ENCODE measurements around the gene NT5M.

- TF ChIP-seq TCF4 (CRISPR knock-in tag; IDR thresholded peaks at IDR 0.05; ENCODE audit: borderline replicate concordance): no peak
- TF ChIP-seq ZNF8 (CRISPR knock-in tag; IDR thresholded peaks at IDR 0.05): no peak
- TF ChIP-seq ZNF565 (CRISPR knock-in tag; conservative IDR thresholded peaks at IDR 0.05; ENCODE audit: low read depth): no peak
- TF ChIP-seq RARB (CRISPR knock-in tag; IDR thresholded peaks at IDR 0.05): no peak
- no peak for TF ChIP-seq SNAI2 (CRISPR knock-in tag; IDR thresholded peaks at IDR 0.05)
- no peak for TF ChIP-seq PPARA (CRISPR knock-in tag; IDR thresholded peaks at IDR 0.05; ENCODE audit: borderline replicate concordance)
- TF ChIP-seq, protein P1, sequence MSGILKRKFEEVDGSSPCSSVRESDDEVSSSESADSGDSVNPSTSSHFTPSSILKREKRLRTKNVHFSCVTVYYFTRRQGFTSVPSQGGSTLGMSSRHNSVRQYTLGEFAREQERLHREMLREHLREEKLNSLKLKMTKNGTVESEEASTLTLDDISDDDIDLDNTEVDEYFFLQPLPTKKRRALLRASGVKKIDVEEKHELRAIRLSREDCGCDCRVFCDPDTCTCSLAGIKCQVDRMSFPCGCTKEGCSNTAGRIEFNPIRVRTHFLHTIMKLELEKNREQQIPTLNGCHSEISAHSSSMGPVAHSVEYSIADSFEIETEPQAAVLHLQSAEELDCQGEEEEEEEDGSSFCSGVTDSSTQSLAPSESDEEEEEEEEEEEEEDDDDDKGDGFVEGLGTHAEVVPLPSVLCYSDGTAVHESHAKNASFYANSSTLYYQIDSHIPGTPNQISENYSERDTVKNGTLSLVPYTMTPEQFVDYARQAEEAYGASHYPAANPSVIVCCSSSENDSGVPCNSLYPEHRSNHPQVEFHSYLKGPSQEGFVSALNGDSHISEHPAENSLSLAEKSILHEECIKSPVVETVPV (CRISPR knock-in tag; IDR thresholded peaks at IDR 0.05): no peak
- TF ChIP-seq ISL1 (CRISPR knock-in tag; IDR thresholded peaks at IDR 0.05): no peak
- TF ChIP-seq, protein P2, sequence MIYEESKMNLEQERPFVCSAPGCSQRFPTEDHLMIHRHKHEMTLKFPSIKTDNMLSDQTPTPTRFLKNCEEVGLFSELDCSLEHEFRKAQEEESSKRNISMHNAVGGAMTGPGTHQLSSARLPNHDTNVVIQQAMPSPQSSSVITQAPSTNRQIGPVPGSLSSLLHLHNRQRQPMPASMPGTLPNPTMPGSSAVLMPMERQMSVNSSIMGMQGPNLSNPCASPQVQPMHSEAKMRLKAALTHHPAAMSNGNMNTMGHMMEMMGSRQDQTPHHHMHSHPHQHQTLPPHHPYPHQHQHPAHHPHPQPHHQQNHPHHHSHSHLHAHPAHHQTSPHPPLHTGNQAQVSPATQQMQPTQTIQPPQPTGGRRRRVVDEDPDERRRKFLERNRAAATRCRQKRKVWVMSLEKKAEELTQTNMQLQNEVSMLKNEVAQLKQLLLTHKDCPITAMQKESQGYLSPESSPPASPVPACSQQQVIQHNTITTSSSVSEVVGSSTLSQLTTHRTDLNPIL (CRISPR knock-in tag; IDR thresholded peaks at IDR 0.05; ENCODE audit: low read depth): no peak
- no peak for TF ChIP-seq ZC3H10 (CRISPR knock-in tag; IDR thresholded peaks at IDR 0.05)
These were observed 92.2 kb downstream of the NT5M start for GRCh38 chr17:17395246-17395802.

Data from SK-N-SH treated with all-trans-retinoic acid at 6 μM for 48 hours (cell line).